ENCODE results near the gene HILPDA. TPM values are rescaled to one million over a fixed set of nuclear protein-coding genes. Genes with fewer than 3 reads are reported as not detected.

Gene HILPDA
- total RNA-seq, 1 donor from 2014 or later = 24.9 TPM

Other genes starting within 250 kb of the HILPDA start
- gene LEP, start 214.6 kb upstream of the HILPDA start, total RNA-seq (ENCODE audit: unreplicated experiment) = not detected
- 53.2 TPM for gene RBM28, start 112.0 kb upstream of the HILPDA start, total RNA-seq (ENCODE audit: unreplicated experiment)
- not detected for gene PRRT4, start 94.2 kb upstream of the HILPDA start, total RNA-seq (ENCODE audit: unreplicated experiment)
- 81.7 TPM for gene IMPDH1, start 45.9 kb upstream of the HILPDA start, total RNA-seq (ENCODE audit: unreplicated experiment)
- gene METTL2B, start 20.9 kb downstream of the HILPDA start, total RNA-seq (ENCODE audit: unreplicated experiment) = 40.9 TPM
- gene GARIN1A, start 216.4 kb downstream of the HILPDA start, total RNA-seq (ENCODE audit: unreplicated experiment) = 8.2 TPM